Fibroblast of the conjunctiva (primary cell): ENCODE measurements around the gene SNU13.
A peak's percentile ranks its signal among the peaks of the same experiment; 100 is the strongest.
"Not testable (repeated sequence)": the region's sequence is repeated elsewhere in the genome, so short reads cannot be mapped to it uniquely, and the experiment has no call there.

Source experiments
- DNase-seq: peaks from one replicate; pipeline ENCODE4 v3.0.0-alpha.2; 2010; ENCODE audit warnings: low read depth

SNU13 gene

DNA sequence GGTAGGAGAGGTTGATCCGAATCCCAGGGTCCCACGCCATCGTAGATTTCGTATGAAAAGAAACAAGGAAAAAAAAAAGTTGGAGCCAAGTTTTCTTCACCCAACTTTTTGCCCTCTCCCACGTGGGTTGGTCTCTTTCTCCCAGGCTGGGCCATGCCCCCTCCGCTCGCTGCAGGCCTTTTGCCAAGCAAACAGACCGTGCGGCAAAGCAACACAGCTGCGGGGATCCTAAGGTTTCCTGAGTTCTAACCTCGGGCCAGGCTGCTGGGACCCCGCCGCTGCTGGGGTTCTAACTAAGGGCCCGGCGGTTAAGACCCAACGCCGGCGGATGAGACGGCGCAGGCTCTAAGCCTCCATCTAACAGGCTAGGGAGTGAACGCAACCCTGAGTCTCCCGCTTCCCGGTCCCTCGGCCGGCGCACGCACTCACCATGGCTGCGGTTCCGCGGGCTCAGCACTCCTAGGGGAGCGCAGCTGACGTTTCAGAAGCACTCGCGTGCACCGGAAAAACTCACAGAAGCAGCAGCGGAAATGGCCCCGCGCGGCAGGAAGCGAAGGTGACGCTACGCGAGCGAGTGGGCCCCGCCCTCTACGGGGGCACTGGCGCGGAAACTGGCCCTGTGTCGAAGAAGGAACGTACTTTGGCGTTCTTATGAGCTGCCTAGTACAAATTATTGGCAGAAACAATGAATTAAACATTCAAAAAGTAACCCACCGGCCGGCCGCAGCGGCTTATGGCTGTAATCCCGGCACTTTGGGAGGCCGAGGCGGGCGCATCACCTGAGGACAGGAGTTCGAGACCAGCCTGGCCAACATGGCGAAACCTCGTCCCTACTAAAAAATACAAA, at the start of gene SNU13:
TSS of gene SNU13 (minus strand) at position 503 of the 847 bp plus-strand sequence. CDS start at position 432, 71 bp downstream.
- peak; percentile 69 for DNase-seq

DNA sequence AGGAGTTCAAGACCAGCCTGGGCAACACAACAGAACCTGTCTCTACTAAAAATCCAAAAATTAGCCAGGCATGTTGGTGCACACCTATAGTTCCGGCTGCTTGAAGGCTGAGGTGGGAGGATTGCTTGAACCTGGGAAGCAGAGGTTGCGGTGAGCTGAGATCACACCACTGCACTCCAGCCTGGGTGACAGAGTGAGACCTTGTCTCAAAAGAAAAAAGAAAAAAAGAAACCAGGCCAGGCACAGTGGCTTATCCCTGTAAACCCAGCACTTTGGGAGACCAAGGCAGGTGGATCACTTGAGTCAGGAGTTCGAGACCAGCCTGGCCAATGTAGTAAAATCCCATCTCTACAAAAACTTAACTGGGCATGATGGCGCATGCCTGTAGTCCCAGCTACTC, 44.6 kb upstream of the SNU13 start:
- DNase-seq = not testable (repeated sequence)

GRCh38 chr22:41732096-41732772, 43.6 kb upstream of the SNU13 start:
- no peak for DNase-seq

DNA sequence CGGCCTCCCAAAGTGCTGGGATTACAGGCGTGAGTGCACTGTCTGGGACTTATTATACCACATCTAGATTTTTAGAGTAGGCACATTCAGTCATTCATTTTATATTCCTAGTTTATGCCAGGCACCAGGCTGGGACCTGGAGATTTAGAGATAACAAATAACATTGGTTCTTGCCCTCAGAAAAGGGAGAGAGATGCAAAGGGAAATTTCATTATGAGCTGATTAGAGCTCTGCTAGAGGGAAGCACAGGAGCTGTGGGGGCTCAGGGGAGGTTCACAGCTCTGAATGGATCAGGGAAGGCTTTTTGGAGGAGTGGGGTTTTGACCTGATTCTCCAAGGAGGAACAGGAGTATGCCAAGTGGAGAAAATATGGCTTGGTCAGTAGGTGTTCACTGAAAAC, 42.9 kb upstream of the SNU13 start:
- no peak for DNase-seq

DNA sequence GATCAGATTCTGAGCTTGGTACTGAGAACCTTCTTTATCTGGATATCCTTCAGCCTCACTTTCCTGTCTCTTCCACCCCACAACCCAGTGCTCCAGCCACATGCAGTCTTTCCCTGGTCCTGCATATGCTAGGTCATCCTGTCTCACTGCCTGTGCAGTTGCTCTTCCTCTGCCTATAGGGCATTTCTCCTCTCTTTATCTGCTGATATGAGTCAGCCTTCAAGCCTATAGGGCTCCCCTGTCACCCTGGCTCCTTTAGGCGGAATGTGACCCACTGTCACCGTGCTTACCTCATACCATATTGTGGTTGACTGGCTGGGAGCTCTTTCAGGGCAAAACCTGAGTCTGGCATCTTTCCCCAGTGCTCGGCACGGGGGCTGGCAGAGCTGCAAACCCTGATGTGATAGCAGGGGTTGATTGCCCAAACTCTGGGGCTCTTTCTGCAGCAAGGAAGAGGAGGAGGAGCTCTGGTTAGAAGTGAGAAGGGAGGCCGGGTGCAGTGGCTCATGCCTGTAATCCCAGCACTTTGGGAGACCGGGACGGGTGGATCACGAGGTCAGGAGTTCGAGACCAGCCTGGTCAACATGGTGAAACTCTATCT, 36.9 kb upstream of the SNU13 start:
- no peak for DNase-seq

GRCh38 chr22:41722496-41722895, 33.8 kb upstream of the SNU13 start:
- no peak for DNase-seq

DNA sequence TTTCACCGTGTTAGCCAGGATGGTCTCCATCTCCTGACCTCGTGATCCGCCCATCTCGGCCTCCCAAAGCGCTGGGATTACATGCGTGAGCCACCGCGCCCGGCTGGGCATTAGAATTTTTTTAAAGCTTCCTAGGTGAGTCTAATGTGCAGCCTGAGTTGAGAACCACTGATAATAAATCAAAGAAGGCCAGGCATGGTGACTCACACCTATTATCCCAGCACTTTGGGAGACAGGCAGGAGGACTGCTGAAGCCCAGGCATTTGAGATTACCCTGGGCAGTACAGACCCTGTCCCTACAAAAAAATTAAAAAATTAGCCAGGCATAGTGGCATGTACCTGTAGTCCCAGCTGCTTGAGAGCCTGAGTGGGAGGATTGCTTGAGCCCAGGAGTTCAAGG, 24.3 kb upstream of the SNU13 start:
- no peak for DNase-seq

- no peak for DNase-seq
Measured at GRCh38 chr22:41709341-41709740, 20.7 kb upstream of the SNU13 start.

DNA sequence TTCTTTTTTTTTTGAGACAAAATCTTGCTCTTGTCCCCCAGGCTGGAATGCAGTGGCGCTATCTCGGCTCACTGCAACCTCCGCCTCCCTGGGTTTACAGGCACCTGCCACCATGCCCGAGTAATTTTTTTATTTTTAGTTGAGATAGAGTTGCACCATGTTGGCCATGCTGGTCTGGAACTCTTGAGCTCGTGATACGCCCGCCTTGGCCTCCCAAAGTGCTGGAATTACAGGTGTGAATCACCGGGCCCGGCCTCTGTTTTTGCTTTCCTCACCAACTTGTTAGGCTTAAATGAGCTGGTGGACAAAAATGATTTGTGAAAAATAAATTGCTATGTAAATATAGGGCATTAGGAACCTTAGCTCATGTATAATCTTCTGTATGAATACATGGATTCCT, 14.1 kb upstream of the SNU13 start:
- no peak for DNase-seq

- no peak for DNase-seq
Measured at GRCh38 chr22:41700108-41700364, 11.4 kb upstream of the SNU13 start.

DNA sequence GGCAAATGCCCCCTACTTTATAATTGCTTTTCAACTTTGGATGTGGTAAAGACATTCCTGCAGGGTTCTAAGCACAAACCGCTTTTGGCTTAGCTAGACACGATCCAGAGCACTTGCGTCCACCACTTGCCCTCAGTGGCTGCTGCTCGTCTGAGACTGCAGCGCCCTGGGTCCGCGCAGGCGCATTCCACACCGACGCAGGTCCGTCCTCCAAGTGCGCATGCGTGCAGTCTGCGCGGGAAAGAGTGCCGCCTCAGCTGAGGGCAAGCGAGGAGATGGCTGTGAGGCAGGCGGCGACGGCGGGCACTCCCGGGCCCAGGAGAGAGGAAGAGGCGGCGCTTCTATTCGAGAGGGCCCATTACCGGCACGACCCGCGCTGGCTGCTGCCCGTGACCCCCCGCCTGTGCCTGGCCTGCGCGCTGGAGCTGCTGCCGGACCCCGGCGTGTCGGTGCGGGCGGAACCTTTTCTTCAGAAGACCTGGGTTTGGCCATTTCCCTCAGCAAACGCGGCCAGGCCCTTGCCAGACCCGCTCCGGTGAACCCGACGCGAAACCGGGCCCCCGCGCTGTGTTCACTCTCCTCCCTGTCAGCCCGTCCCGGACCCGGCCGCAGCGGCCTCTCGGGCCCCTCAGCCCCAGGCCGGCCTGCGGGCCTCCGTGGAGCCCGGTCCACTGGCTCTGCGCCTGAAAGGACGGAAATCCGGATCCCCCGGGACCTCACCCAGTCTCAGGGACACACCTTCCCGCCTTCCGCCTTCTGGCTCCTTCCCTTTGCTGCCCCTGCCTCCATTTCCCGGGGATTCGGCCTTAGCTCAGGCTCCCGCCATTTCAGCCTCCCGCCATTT, 10.8 kb upstream of the SNU13 start, which contains the start of gene MEI1:
TSS of gene MEI1 (plus strand) at position 240 of the 844 bp plus-strand sequence. CDS start at position 276, 36 bp downstream.
- peak; percentile 45 for DNase-seq

DNA sequence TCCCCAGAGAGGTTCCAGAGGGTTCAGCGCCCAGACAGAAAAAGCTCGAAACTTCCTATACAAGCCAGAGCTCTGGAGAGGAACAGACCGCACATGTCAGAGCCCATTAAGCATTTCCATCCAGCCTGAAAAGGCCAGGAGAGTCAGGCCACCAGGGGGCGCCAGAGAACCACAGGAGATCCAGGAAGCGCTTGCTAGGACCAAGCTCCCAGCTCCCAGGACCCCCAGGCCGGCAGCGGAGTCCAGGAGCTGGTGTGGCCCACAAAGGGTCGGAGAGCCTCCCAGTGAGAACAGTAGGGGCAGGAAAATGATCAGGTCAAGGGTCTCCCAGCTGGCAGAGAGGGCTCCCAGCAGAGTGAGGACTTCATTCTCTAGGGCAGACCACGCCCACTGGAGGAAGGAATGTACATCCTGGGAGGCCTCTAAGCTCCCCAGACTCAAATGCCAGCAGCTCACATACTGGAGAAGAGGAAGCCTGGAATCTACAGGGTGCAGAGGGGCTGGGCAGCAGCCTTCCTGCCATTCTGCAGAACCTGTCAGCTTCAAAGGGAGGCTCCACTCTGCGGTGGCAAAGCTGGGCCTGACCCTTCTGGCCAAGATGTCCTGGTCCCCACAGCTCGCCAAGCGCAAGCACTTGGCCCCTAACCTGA, 8.6 kb upstream of the SNU13 start:
- DNase-seq = peak; percentile 74

- no peak for DNase-seq
Measured at GRCh38 chr22:41696703-41697102, 8.0 kb upstream of the SNU13 start.

DNA sequence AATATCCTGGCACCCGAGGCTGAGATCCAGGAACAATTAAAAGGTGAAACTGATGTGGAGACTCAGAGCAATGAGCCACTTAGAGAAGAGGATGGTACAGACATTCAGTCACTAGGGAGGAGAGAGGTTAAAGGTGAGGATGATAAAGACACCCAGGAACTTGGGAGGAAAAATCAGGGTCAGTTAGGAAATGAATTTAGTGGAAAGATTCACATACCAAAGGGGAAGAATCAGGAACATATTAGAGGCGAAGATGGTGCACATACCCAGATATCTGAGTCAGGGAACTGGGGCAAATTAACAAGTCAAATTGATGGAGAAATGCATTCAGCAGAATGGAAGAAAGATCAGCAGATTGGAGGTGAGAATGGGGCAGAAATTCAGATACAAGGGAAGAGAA, 6.5 kb upstream of the SNU13 start:
- no peak for DNase-seq

DNA sequence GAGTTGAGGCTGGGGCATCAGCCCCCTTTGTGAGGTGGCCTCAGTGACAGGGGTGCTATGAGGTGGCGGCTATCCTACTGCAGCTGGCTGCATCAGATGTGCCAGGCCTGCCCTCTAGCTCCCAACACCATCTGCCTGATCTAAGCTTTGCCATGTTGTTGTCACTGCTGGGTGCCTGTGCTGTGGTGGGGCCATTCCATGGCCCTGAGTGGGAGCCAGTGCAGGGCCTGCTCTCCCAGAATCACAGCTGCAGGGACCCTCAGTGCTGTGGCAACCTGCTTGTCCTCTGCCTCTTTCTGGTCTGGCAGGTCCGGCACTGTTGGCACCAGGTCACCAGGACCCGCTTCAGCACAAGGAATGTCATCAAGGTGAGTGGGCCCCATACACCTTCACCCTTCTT, 1.8 kb upstream of the SNU13 start:
- DNase-seq = no peak

- no peak for DNase-seq
Measured at GRCh38 chr22:41687901-41688364, 734 bp downstream of the SNU13 start.

DNA sequence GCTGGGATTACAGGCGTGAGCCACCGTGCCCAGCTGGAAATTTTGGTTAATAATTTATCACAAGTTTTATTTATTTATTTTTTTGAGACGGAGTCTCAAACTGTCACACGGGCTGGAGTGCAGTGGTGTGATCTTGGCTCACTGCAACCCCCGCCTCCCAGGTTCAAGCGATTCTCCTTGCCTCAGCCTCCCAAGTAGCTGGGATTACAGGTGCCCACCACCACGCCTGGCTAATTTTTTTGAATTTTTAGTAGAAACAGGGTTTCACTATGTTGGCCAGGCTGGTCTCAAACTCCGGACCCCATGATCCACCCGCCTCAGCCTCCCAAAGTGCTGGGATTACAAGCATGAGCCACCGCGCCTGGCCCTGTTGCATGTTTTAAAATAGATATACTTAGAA, 1.8 kb downstream of the SNU13 start:
- not testable (repeated sequence) for DNase-seq

GRCh38 chr22:41684194-41684593, 4.5 kb downstream of the SNU13 start:
- no peak for DNase-seq

DNA sequence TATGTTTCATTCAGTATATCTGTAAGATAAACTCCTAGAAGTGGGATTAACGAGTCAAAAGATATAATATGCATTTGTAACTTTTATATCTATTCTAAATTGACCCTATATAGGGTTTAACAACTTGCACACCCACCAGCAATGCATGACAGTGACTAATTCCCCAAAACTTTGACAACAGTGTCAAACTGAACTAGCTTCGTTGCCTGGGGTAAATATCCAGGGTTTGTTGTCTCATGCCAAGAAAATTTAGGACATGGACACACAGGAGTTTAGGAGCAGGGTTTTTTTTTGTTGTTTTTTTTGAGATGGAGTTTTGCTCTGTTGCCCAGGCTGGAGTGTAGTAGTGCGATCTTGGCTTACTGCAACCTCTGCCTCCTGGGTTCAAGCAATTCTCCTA, 5.1 kb downstream of the SNU13 start:
- no peak for DNase-seq

GRCh38 chr22:41683052-41683451, 5.6 kb downstream of the SNU13 start:
- no peak for DNase-seq

- DNase-seq = peak; percentile 72
Measured at GRCh38 chr22:41682033-41682807, 6.4 kb downstream of the SNU13 start.
